SKM-1 treated with dmso at 0.1 percent for 144 hours (cell line): ENCODE measurements around the gene ADAM11.

ENCODE experiments used
- DNase-seq: peaks from one replicate; lab custom pipeline; 2025; ENCODE audit not compliant: unreplicated experiment; lab: John Stamatoyannopoulos, UW

Gene ADAM11

GRCh38 chr17:44757045-44757917 is 1.5 kb upstream of the ADAM11 start:
- no peak for DNase-seq

GRCh38 chr17:44757918-44758413 is 822 bp upstream of the ADAM11 start:
- DNase-seq: no peak

GRCh38 chr17:44759086-44759915 is 513 bp downstream of the ADAM11 start:
- no peak for DNase-seq

- no peak for DNase-seq
Observed at GRCh38 chr17:44759916-44760243, 1.1 kb downstream of the ADAM11 start.

- DNase-seq: no peak
Observed at GRCh38 chr17:44760474-44761308, 1.9 kb downstream of the ADAM11 start.

- no peak for DNase-seq
Observed at GRCh38 chr17:44761932-44762810, 3.4 kb downstream of the ADAM11 start.

GRCh38 chr17:44763170-44763569 is 4.4 kb downstream of the ADAM11 start:
- DNase-seq: no peak

GRCh38 chr17:44765965-44766364 is 7.2 kb downstream of the ADAM11 start:
- no peak for DNase-seq

- no peak for DNase-seq
Observed at GRCh38 chr17:44766409-44767038, 7.7 kb downstream of the ADAM11 start.

GRCh38 chr17:44767493-44767892 is 8.7 kb downstream of the ADAM11 start:
- no peak for DNase-seq

GRCh38 chr17:44768505-44769142 is 9.8 kb downstream of the ADAM11 start:
- DNase-seq: peak; percentile 23

GRCh38 chr17:44769230-44769629 is 10.4 kb downstream of the ADAM11 start:
- no peak for DNase-seq

- no peak for DNase-seq
Observed at GRCh38 chr17:44769647-44770084, 10.9 kb downstream of the ADAM11 start.

GRCh38 chr17:44770166-44770925 is 11.6 kb downstream of the ADAM11 start:
- DNase-seq: no peak

- no peak for DNase-seq
Observed at GRCh38 chr17:44772308-44773045, 13.7 kb downstream of the ADAM11 start.

- DNase-seq: no peak
Observed at GRCh38 chr17:44773140-44773539, 14.4 kb downstream of the ADAM11 start.

GRCh38 chr17:44774271-44775135 is 15.7 kb downstream of the ADAM11 start:
- DNase-seq: peak; percentile 66
